PC-9 (cell line): ENCODE results near the gene CEP76. TPM values are rescaled to one million over a fixed set of nuclear protein-coding genes. Genes with fewer than 3 reads are reported as not detected.
A peak's percentile ranks its signal among the peaks of the same experiment; 100 is the strongest.
"Not testable (repeated sequence)": the region's sequence is repeated elsewhere in the genome, so short reads cannot be mapped to it uniquely, and the experiment has no call there.

Experiments used
- BruUV-seq: library from RNA; stranded (reverse); fragments of 400-500 nt; replicated peaks from 2 replicates; lab custom pipeline; 2021; lab: Mats Ljungman, UMichigan
- CTCF ChIA-PET: fragments of 300-600 bp; sonication (Branson Sonifier 250); formaldehyde crosslinking; loops from one replicate; lab custom pipeline; 2022; ENCODE audit warnings: antibody characterized with exemption; lab: Charles Lee
- POLR2A ChIA-PET: fragments of 300-600 bp; sonication (Branson Sonifier 250); formaldehyde crosslinking; loops from one replicate; lab custom pipeline; 2022; ENCODE audit warnings: antibody characterized with exemption; ENCODE audit not compliant: unreplicated experiment; lab: Charles Lee
- DNase-seq, 2 experiments: peaks; one replicate each; pipeline versions ENCODE4 v3.0.0 to v3.0.0-alpha.2; 2015 to 2022; ENCODE audit warnings: mixed read lengths in 1 of 2
- H2AFZ ChIP-seq: fragments of 200-600 bp; sonication (generic); 2 replicates; pipeline ENCODE4 v1.8.1; 2017; ENCODE audit warnings: antibody characterized with exemption
- H3F3A ChIP-seq: fragments of 200-600 bp; sonication (generic); 2 replicates; pipeline ENCODE4 v1.8.1; 2017; ENCODE audit warnings: antibody characterized with exemption, mild to moderate bottlenecking, low read depth; ENCODE audit not compliant: insufficient read depth
- H3K27ac ChIP-seq: fragments of 200-600 bp; sonication (generic); 2 replicates; pipeline ENCODE4 v1.6.1; 2016; ENCODE audit warnings: mixed run types
- H3K27me3 ChIP-seq: fragments of 200-600 bp; sonication (generic); 2 replicates; pipeline ENCODE4 v1.6.1; 2016; ENCODE audit warnings: low read depth, mixed run types; ENCODE audit not compliant: insufficient read depth
- H3K36me3 ChIP-seq: fragments of 200-600 bp; sonication (generic); 2 replicates; pipeline ENCODE4 v1.6.1; 2016; ENCODE audit warnings: low read depth, mixed run types
- H3K4me1 ChIP-seq: fragments of 200-600 bp; sonication (generic); replicated peaks from 2 replicates; pipeline ENCODE4 v1.6.1; 2016; ENCODE audit warnings: mixed run types; ENCODE audit not compliant: insufficient read depth
- H3K4me2 ChIP-seq: fragments of 200-600 bp; sonication (generic); 2 replicates; pipeline ENCODE4 v1.6.1; 2017; ENCODE audit warnings: mixed run types
- H3K4me3 ChIP-seq: fragments of 200-600 bp; sonication (generic); 2 replicates; pipeline ENCODE4 v1.6.1; 2016; ENCODE audit warnings: mixed run types
- H3K79me2 ChIP-seq: fragments of 200-600 bp; sonication (generic); 2 replicates; pipeline ENCODE4 v1.6.1; 2017; ENCODE audit warnings: low read depth, mixed run types
- H3K9me2 ChIP-seq: fragments of 200-600 bp; sonication (generic); 2 replicates; pipeline ENCODE4 v1.8.1; 2017; ENCODE audit warnings: mild to moderate bottlenecking; ENCODE audit not compliant: insufficient read depth
- H3K9me3 ChIP-seq: fragments of 200-600 bp; sonication (generic); 2 replicates; pipeline ENCODE4 v1.8.1; 2016; ENCODE audit warnings: low read depth; ENCODE audit not compliant: insufficient read depth
- H4K20me1 ChIP-seq: fragments of 200-600 bp; sonication (generic); 2 replicates; pipeline ENCODE4 v1.8.1; 2017; ENCODE audit not compliant: insufficient read depth
- EZH2 ChIP-seq: fragments of 200-600 bp; sonication (generic); IDR thresholded peaks from 2 replicates; pipeline ENCODE4 v1.8.0; 2017; ENCODE audit warnings: antibody characterized with exemption, low read depth
- intact Hi-C: fragments of 100-400 bp; cut with micrococcal nuclease; formaldehyde crosslinking; loops from one replicate; pipeline ENCODE4 v1.10.0; 2022; ENCODE audit not compliant: unreplicated experiment
- total RNA-seq: library from RNA; stranded (reverse); gene quantifications from 2 replicates; pipeline ENCODE4 v1.2.3, GENCODE V29; 2021
- TF ChIP-seq, protein P1 (sequence below): fragments of 200-600 bp; sonication (generic); conservative IDR thresholded peaks from 2 replicates; pipeline ENCODE4 v1.6.1; 2017; ENCODE audit warnings: mixed run types, antibody characterized with exemption, mild to moderate bottlenecking, moderate library complexity

The CEP76 gene
- total RNA-seq, 1 experiment from 2014 or later: 14.5 TPM

- BruUV-seq: no TSS peak
- no peaks in the 10 kb centered on the region for H3K9me2 ChIP-seq
- H3F3A ChIP-seq: no peaks in the 10 kb centered on the region; the same call in none of the 2 replicates
- H2AFZ ChIP-seq: no peak overlapping the region
- no peaks in the 10 kb centered on the region for H3K27me3 ChIP-seq
- peaks cover 14% of the 10 kb centered on the region for H3K4me1 ChIP-seq
- peak overlapping the region; percentile 41 for H3K4me2 ChIP-seq
- H4K20me1 ChIP-seq: no peaks in the 10 kb centered on the region
- H3K79me2 ChIP-seq: peaks cover 7% of the 10 kb centered on the region; the same call in 1 of the 2 replicates
- H3K9me3 ChIP-seq: no peaks in the 10 kb centered on the region
- H3K27ac ChIP-seq: no peak overlapping the region
- POLR2A ChIA-PET: no interaction called here
- 0 out of 2 replicates have a peak, but pooled peaks cover 2% of the 10 kb centered on the region for H3K36me3 ChIP-seq
- TF ChIP-seq, protein P1, sequence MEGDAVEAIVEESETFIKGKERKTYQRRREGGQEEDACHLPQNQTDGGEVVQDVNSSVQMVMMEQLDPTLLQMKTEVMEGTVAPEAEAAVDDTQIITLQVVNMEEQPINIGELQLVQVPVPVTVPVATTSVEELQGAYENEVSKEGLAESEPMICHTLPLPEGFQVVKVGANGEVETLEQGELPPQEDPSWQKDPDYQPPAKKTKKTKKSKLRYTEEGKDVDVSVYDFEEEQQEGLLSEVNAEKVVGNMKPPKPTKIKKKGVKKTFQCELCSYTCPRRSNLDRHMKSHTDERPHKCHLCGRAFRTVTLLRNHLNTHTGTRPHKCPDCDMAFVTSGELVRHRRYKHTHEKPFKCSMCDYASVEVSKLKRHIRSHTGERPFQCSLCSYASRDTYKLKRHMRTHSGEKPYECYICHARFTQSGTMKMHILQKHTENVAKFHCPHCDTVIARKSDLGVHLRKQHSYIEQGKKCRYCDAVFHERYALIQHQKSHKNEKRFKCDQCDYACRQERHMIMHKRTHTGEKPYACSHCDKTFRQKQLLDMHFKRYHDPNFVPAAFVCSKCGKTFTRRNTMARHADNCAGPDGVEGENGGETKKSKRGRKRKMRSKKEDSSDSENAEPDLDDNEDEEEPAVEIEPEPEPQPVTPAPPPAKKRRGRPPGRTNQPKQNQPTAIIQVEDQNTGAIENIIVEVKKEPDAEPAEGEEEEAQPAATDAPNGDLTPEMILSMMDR: no peak
- no peak for TF ChIP-seq EZH2
- peak in 1 of 2 experiments; percentile 13 for DNase-seq
- CTCF ChIA-PET: no interaction called here
- no peak overlapping the region for H3K4me3 ChIP-seq
- intact Hi-C loops: no loop called here
These were observed 56.7 kb downstream of the CEP76 start for GRCh38 chr18:12645751-12646203.

GRCh38 chr18:12645254-12645653, 57.3 kb downstream of the CEP76 start:
- no peak overlapping the region for H2AFZ ChIP-seq

GRCh38 chr18:12643756-12644155, 58.8 kb downstream of the CEP76 start:
- intact Hi-C loops, H3F3A ChIP-seq, H3K9me3 ChIP-seq, H3K9me2 ChIP-seq, H3K79me2 ChIP-seq, H4K20me1 ChIP-seq, H3K4me3 ChIP-seq, H3K36me3 ChIP-seq, BruUV-seq, H3K4me2 ChIP-seq, H3K27me3 ChIP-seq, H3K27ac ChIP-seq, DNase-seq, H2AFZ ChIP-seq: not testable (repeated sequence)
- ChIA-PET CTCF (interaction anchor here (0.6 to 0.7 kb wide), 2 partner anchors 44 to 579 kb away, joined by 3 to 8 read pairs; no protein-coding TSS in a partner anchor), POLR2A (interaction anchor here (0.8 kb wide), 1 partner anchor 1282 kb away, joined by 10 read pairs; no protein-coding TSS in a partner anchor)
- H3K4me1 ChIP-seq: peaks cover 14% of the 10 kb centered on the region

More at GRCh38 chr18:12645254-12645653, 57.3 kb downstream of the CEP76 start:
- H3K4me2 ChIP-seq: peak overlapping the region; percentile 41
- POLR2A ChIA-PET: no interaction called here
- no peaks in the 10 kb centered on the region for H4K20me1 ChIP-seq
- peaks cover 7% of the 10 kb centered on the region; the same call in 1 of the 2 replicates for H3K79me2 ChIP-seq
- H3K9me2 ChIP-seq: no peaks in the 10 kb centered on the region
- H3K4me3 ChIP-seq: no peak overlapping the region
- H3K27me3 ChIP-seq: no peaks in the 10 kb centered on the region
- CTCF ChIA-PET: no interaction called here
- intact Hi-C loops: no loop called here
- TF ChIP-seq, protein P1: no peak
- no peak for TF ChIP-seq EZH2
- no peaks in the 10 kb centered on the region for H3K9me3 ChIP-seq
- H3F3A ChIP-seq: no peaks in the 10 kb centered on the region; the same call in none of the 2 replicates
- DNase-seq: no peak
- no peak overlapping the region for H3K27ac ChIP-seq
- BruUV-seq: no TSS peak
- H3K36me3 ChIP-seq: 0 out of 2 replicates have a peak, but pooled peaks cover 2% of the 10 kb centered on the region
- H3K4me1 ChIP-seq: peaks cover 14% of the 10 kb centered on the region

DNA sequence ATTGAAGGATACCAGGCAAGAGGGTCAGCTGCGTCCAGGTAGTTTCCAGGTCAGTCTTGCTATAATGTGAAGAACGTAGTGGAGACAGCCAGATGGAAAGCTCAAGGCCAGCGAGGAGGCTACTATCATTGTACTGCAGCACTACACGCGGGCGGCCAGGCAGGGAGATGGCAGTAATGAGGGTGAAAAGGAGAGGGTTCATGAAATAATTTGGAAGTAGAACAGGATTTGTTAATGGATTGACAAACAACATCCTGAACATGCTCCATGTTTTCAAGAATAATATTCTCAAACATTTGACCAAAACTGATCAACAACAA, 61.7 kb downstream of the CEP76 start:
- H3K36me3 ChIP-seq: no peaks in the 10 kb centered on the region
- no peak overlapping the region for H3K4me2 ChIP-seq
- peaks cover 9% of the 10 kb centered on the region for H3K4me1 ChIP-seq
- no peak overlapping the region for H3K4me3 ChIP-seq
- POLR2A ChIA-PET: no interaction called here
- no peaks in the 10 kb centered on the region; the same call in 1 of the 2 replicates for H3F3A ChIP-seq
- H3K27ac ChIP-seq: no peak overlapping the region
- no peaks in the 10 kb centered on the region for H4K20me1 ChIP-seq
- TF ChIP-seq EZH2: no peak
- TF ChIP-seq, protein P1: no peak
- BruUV-seq: no TSS peak
- no peak for DNase-seq
- H3K9me2 ChIP-seq: no peaks in the 10 kb centered on the region
- H2AFZ ChIP-seq: no peak overlapping the region
- H3K79me2 ChIP-seq: 0 out of 2 replicates have a peak, but pooled peaks cover 3% of the 10 kb centered on the region
- no peaks in the 10 kb centered on the region for H3K27me3 ChIP-seq
- no peaks in the 10 kb centered on the region for H3K9me3 ChIP-seq
- intact Hi-C loops: no loop called here
- CTCF ChIA-PET: no interaction called here
